ENCODE measurements around the gene ENTPD6.

The ENTPD6 gene

GRCh38 chr20:25245461-25245860 lies 49.9 kb downstream of the ENTPD6 start:
- DNase-seq = no peak

DNA sequence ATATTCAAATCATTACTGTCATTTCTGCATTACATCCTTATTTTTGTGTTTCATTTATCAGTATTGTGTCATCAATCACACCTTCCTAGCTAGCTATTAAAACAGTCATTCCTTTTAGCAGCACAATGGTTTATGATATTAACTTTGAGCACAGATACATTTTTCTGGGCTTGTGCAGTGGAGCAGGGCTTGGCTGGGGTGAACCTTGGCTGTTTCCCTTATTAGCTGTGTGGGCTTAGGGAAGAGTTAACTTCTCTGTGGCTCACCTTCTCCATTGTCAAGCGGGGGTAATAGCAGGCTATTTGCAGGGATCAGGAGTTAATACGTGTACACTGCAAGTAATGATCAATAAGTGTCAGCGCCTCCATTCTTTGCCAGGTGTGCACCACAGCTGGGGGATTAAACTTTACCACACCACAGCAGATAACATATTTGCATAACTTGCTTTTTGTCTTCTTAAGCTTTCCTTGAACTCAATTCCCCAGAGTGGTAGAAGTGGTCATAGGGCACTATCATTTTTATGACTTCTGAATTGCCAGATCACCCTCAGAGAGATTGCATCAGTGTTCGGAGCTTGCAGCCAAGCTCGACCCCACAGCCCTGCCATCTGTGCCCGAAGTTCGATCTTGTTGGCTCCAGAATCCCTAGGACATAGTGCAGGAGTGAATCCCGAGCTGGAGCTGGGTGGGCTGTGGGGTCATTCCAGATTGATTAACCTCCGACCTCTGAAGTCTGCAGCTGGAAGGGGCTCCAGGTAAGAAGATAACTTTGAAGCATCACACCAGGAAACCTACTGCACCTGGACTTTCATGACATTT lies 50.9 kb downstream of the ENTPD6 start:
- no peak for DNase-seq

DNA sequence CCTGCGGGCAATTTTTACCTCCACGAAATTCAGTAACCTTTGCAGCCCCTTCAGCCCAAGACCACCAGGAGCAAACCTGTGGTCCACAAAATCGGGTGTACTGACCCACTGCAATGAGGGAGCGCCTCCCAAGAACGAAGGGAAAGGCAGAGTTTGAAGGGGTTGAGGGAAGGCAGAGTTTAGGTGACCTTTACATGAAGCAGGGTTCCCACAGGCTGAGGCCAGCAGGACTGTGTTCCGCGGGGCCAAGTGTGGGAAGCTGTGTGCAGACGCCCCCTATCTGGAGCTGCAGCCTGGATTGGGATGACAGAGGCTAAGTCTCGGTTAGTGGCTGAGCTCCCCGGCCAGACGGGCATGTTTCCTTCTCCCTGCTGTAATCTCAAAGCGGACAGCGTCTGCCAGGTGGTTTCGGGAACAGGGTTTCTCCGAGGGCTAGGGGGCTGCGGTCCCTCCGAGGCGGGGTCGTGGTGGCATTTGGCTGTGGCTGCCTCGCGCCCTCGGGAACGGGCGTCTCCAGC lies 51.5 kb downstream of the ENTPD6 start:
- peak; percentile 68 for DNase-seq

- peak; percentile 68 for DNase-seq
These were observed 52.0 kb downstream of the ENTPD6 start for GRCh38 chr20:25247518-25247955.

DNA sequence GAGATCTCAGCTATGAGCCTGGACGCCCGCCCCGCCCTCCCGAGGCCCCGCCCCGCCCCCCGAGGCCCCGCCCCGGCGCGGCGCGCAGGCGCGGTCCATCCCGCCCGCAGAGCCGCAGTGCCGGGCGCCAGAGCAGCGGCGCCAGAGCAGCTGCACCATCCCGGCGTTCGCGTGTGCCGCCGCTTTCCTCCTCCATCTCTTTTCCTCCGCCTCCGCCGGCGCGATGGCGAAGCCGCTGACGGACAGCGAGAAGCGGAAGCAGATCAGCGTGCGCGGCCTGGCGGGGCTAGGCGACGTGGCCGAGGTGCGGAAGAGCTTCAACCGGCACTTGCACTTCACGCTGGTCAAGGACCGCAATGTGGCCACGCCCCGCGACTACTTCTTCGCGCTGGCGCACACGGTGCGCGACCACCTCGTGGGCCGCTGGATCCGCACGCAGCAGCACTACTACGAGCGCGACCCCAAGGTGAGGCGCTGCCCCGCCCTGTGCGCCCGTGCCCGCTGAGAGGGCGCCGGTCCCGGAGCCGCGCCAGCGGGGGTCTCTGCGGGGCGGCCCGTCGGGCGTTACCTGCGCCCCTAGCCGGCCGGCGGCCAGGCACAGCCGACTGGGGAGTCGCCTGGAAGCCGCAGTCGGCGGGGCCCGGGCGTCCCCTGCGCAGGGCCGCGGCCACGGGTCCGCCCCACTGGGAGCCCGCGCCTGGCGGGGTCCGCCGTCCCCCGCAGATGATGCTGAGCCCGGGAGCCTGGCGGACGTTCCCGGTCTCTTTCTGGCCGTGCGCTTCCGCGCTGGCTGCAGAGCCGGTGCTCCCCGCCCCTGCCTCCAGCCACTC lies 52.7 kb downstream of the ENTPD6 start, which contains the start of gene PYGB:
Gene PYGB (plus strand): TSS at position 130 of the 830 bp plus-strand sequence. CDS start 94 bp downstream, at position 224.
- DNase-seq = peak; percentile 89

GRCh38 chr20:25248786-25249172 lies 53.3 kb downstream of the ENTPD6 start:
- DNase-seq = no peak

DNA sequence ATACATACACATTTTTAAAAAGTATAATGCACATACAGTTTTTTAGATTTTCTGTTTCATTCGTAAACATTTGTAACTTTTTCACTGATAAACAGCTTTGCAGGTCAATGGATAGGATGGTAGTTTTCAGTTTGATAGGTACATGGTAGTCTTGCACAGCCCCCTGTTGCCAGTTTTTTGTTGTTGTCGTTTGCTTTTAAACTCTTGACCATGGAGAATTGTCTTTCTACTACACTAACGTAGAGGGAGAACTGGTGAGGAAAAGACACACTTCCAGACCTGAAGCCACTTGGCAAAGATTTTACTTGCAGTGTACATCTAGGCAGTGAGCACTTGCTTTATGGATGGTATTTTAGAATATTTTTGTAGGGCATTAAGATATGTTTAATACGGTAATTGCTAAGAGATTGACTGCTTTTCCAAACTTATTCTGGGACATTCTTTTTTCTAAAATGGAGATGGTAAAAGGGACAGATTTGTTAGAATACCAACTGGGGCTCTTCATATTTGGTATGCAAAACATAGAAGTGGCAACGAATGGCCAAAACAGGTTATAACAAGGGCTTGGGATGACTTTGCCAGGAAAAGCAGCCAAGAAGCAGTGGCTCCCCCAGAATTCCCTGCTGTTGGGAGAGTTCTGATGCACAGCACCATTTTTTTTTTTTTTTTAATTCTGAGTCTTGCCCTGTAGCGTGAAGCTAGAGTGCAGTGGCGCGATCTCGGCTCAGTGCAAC lies 53.9 kb downstream of the ENTPD6 start:
- DNase-seq = no peak

GRCh38 chr20:25250508-25250907 lies 55.0 kb downstream of the ENTPD6 start:
- DNase-seq = no peak

- DNase-seq = no peak
These were observed 55.5 kb downstream of the ENTPD6 start for GRCh38 chr20:25251019-25251418.

DNA sequence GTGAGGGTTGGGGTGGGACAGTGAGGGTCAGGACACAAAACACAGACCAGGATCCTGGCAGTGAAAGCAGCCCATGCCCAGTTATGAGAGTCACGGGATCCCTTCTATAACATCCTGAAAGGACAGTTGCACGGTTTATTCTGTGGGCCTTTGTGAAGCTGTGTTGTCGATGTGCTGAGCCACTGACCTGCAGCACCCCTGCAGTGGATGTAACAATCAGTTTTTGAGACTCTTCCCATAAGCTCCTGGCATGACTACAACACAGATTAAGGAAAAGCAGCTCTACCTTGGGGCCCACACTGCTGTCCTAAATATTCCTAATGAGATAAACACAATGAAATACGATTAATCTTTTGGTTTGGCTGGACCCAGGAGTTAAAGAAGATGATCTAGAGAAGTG lies 56.0 kb downstream of the ENTPD6 start:
- DNase-seq = no peak

GRCh38 chr20:25252230-25252651 lies 56.7 kb downstream of the ENTPD6 start:
- DNase-seq = no peak

GRCh38 chr20:25252686-25253421 lies 57.3 kb downstream of the ENTPD6 start:
- DNase-seq = peak; percentile 95

GRCh38 chr20:25253606-25254275 lies 58.2 kb downstream of the ENTPD6 start:
- no peak for DNase-seq

DNA sequence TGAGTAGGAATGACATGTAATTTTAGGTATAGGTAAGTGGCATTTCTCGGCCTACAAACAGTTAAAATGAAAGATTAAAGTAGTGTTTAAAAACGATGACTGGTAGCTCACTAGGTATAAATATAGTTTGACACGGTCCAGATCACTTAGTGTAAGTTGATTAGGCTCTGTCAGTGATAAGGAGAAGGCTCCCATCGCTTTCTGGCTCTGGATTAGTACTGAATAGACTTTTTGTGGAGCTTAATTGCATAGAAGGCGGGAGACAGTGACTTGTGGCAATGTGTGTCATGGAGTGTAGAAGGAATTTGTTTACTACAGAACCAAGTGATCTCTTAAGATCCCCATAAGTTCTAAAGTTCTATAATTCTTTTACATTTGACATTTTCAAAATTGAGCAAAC lies 59.1 kb downstream of the ENTPD6 start:
- no peak for DNase-seq

- no peak for DNase-seq
These were observed 59.6 kb downstream of the ENTPD6 start for GRCh38 chr20:25254986-25255680.

DNA sequence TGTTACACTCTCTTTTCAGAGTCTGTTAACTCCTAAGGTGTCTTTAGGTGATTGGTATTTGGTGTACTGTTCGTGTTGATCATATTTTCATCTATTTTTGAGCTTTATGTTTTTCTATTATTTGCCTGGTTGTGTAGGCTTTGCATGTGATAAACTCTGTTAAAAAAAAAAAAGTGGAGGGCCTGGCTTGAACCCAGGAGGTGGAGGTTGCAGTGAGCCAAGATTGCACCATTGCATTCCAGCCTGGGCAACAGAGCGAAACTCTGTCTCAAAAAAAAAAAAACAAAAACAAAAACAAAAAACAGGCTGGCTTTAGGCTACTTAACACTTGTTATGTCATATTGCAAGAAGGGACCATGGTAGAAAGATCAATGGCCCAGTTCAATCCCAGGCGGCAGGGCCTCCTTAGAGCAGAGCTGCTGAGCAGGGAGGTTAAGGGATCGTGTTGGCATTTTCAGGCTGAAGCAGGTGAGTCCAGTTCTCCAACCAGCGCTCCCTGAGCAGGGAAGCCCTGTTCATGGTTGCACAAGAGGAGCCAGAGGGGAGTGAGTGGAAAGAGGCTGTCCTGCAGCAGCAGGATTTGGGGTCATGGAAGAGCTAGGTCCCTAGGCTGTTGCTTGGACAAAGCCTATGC lies 60.8 kb downstream of the ENTPD6 start:
- no peak for DNase-seq

- DNase-seq = no peak
These were observed 61.6 kb downstream of the ENTPD6 start for GRCh38 chr20:25257130-25257529.

- no peak for DNase-seq
These were observed 62.4 kb downstream of the ENTPD6 start for GRCh38 chr20:25257756-25258475.

DNA sequence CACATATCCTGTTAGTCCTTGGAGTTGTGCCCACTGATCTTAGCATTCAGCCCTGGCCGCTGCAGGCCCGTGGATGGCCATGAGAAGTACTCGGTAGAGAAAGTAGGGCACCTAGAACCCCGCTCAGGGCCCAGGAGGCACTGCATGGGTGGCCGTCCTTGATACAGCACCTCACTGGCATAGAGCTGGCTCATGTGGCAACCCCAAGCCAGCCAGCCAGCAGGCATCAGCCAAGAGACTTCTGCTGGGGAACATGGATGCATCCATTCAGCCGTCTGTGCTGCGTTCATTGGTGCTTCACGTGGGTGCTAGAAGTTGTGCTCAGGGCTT lies 62.9 kb downstream of the ENTPD6 start:
- DNase-seq = no peak

DNA sequence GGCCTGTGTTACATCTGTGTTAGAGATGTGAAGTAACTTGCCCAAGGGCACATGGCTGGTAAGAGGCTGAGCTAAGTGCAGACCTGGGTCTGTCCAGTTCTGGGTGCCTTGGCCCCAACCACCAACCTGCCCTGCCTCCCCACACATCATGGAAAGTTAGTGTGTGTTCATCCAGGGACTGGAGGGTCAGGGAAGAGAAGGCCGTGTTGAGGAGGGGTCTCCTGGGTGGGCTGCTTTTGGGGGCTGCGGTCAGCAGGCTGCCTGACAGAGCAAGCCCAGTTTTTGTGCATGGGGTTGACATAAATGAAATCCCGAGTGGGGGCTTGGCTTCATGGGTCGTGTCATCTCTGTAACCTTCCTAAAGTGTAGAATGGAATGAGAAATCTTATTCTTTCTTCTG lies 63.3 kb downstream of the ENTPD6 start:
- no peak for DNase-seq

Measured in NCI-H146 (cell line).